Measurements from ENCODE around the gene KIF26B.

The KIF26B gene

GRCh38 chr1:245207801-245208200 is 53.0 kb downstream of the KIF26B start:
- no peak for DNase-seq (ENCODE audit: low read depth in 2 of 2)

GRCh38 chr1:245209658-245210435 is 55.1 kb downstream of the KIF26B start:
- no peak for DNase-seq (ENCODE audit: low read depth in 2 of 2)

DNA sequence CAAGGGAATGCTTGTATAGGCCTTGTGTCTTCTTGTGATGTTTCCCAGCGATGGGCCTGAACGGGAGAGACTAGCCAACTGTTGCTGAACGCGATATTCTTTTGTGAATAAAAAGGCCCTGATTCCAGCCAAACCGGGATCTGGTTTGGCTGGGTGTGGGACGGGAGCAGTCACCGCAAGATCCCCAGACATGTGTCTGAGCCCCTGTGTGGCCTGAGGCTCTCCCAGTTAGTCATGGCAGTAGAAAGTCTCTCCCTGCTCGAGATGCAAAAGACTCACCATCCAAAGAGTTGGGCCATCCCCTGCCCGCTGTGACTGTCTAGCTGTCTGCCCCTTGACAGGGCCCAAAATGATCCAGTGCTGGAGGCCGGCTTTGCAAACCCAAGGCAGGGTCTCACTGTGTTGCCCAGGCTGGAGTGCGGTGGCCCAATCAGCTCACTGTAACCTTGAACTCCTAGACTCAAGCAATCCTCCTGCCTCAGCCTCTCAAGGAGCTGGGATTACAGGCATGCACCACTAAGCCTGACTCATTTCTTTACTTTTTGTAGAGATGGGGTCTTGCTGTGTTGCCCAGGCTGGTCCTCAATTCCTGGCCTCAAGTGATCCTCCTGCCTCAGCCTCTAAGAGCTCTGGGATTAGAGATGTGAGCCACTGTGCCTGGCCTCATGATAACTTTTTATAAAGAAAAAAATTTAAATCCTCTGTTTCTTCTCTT is 56.4 kb downstream of the KIF26B start:
- DNase-seq (ENCODE audit: low read depth in 2 of 2), result no peak

GRCh38 chr1:245211761-245212160 is 57.0 kb downstream of the KIF26B start:
- no peak for DNase-seq (ENCODE audit: low read depth in 2 of 2)

DNA sequence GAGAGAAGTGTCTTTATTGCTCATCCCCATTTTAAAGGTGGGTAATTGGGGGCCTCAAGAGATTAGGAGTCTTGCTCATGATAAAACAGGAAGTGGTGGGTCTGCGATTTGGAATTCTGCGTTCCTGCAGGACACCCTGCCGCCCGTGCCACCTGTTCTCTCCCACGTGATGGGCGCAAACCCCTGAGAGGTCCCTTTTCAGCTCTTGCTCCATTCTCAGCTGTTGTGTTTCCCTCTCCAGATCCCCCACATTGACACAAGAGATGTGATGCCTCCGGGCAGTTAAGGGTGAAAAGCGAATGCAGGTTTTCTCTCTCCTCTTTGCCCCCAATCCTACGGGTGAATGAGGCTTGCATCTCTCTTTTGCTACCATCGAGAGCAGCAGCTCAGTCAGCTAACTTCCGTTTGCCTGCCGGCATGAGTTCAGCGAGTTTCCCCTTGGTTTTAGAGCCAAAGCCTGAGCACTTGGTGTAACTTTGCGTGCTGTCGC is 57.5 kb downstream of the KIF26B start:
- DNase-seq (ENCODE audit: low read depth in 2 of 2), result no peak

DNA sequence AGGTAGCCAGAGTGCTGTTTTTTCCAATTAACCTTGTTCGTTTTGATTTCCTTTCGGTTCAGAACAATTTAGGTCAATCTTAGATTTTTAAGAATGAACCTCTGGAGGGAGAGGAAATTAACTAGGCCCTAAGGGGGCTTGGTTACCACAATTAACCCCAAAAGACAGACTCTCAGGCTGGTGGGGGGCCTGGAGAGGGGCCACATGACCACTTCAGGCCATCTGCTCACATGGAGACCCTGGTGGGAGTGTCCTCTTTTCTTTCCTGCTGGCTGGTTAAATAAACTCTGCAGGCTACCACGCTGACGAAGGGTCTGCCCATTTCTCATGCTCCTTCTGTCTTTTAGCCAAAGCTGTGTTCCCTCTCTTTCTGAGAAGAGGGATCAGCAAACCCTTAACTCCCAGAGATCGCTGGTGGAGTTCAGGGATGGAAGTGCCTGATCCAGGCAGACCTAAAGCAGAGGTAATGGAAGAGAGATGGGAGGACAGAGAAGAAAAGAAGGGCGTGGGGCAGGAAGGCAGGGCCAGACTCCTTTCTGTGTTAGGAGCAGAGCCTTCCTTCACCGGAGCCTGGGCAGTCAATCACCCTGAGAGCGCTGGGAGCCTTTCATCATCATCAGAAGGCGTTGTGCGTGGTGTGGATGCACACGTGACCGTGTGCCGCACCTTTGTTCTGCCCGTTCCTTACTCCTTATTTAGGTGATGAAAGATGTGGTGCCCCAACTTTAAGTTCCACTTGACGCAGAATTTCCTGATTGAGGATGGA is 58.5 kb downstream of the KIF26B start:
- DNase-seq (ENCODE audit: low read depth in 2 of 2), result no peak

GRCh38 chr1:245215071-245215470 is 60.3 kb downstream of the KIF26B start:
- no peak for DNase-seq (ENCODE audit: low read depth in 2 of 2)

GRCh38 chr1:245216366-245217115 is 61.8 kb downstream of the KIF26B start:
- DNase-seq (ENCODE audit: low read depth in 2 of 2), result no peak

DNA sequence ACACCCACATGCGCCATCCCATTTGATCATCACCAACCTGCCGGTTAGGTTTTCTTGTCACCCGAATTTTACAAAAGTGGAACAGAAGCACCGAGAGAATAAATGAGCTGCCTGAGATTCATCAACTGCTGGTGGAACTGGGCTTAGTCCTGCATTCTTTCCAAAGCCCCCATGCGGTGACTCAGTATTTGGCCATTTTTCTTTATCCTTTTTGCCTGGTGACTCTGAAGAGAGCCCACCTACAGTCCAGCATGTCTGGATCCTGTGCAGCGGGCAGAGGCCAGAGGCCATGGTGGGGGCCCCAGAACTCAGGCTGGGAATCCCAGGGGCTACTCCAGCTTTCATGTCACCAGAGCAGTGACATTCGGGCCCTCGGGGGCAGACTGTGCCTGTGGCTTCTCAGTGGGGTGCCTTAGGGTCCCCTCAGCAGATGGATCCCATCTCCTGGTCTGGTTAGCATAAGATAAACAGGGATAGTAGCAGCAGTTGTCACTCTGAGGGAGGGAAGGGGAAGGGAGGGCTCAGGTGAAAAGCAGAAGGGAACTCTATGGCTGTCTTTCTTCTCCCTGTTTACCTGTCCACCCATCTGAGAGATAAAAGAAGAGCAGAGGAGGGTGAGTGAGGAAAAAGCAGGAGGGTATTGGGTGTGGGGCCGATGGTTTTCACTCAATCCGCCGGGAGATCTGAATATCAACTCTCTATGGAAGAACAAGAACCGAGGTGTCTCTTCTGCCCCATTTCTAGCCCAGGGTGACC is 63.2 kb downstream of the KIF26B start:
- DNase-seq (ENCODE audit: low read depth in 2 of 2), result no peak

- no peak for DNase-seq (ENCODE audit: low read depth in 2 of 2)
These were observed 65.7 kb downstream of the KIF26B start for GRCh38 chr1:245220381-245220985.

- DNase-seq (ENCODE audit: low read depth in 2 of 2), result no peak
These were observed 67.0 kb downstream of the KIF26B start for GRCh38 chr1:245221805-245222204.

DNA sequence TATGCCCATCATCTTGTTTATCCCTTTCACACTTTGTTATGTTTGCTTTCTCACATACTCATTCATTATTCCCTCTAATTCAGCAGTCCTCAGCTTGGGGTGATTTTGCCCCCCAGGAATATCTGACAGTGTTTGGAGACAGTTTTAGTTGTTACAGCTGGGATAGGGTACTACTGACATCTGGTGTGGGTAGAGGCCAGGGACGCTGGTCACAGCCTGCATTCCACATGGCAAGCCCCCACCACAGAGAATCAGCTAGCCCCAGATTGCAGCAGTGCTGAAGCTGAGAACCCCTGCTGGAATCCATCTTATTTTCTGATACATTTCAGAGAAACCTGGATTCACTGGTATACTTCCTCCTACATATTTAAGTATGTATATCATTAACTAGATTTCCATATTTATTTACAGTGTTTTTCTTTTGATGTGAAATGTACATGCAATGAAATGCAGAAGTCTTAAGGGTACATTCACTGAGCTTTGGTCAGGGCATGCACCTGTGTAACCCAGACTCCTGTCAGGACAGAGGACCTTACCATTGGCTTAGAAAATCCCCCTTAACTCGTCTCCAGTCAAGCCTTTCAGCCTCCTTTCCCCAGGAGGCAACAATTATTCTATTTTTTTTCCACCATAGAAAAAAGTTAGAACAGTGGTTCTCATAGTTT is 68.3 kb downstream of the KIF26B start:
- no peak for DNase-seq (ENCODE audit: low read depth in 2 of 2)

DNA sequence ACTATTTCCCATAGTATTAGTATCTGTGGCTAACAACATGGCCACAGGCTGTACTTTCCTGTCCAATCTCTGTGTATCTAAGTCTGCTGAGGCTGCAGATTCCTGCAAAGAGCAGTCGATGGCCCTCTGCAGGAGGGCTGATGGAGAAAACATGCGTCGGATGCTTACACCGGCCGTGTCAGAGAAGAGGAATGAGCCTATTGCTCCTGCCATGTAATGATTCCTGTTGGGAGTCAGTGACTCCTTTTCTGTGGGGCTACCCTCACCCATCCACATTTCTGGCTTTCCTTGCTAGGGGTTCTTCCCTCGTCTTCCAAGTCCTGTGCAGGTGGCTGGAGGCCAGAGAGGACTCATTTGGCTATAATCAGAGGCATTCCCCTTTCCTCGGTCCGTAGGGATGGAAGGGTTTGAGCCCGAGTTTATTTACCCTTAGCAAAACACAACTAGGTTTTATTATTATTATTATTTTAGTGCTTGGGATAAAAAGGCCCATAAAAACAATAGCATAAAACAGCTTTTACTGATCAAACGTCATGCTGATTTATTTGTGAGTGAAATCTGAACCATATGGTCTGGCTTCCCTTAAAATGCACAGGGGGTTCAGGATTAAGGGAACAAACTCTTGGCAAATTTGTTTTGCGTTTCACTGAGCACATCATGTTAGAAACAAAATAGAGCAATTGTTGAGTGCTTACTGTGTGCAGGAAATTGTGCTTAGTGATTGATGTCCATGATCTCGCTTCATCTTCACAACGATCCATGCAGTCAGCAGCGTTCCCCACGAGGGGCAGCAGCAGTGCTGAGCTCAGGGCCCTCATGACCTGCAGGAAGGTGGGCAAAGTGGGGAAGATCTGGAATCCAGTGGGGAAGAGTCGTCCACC is 70.8 kb downstream of the KIF26B start:
- no peak for DNase-seq (ENCODE audit: low read depth in 2 of 2)

DNA sequence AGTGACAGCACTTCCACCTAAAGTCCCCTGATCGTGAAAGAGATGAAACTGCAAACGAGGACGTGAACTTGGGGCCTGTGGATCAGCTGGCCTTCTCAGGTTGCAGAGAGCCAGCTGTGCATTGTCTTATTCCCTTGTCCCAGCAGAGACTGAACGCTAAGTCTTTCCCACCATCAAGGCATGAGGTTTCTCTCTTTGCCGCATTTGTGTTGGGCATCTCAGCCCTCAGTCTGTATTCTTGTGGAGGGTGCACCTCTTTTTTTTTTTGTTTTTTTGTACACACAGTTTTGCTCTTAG is 71.4 kb downstream of the KIF26B start:
- DNase-seq (ENCODE audit: low read depth in 2 of 2), result no peak

DNA sequence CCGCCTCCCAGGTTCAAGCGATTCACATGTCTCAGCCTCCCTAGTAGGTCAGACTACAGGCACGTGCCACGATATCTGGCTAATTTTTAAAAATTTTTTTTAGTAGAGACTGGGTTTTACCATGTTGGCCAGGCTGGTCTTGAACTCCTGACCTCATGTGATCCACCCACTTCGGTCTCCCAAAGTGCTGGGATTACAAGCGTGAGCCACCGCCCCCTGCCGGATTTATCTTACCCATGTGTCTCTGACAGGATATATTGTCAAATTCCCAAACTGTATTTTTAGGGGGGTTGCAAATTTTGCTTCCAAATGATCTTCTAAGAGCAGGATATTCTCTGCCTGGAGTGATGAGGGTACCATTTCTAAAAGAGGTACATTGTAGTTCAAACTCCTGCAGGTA is 74.3 kb downstream of the KIF26B start:
- DNase-seq (ENCODE audit: low read depth in 2 of 2), result no peak

- DNase-seq (ENCODE audit: low read depth in 2 of 2), result no peak
These were observed 78.1 kb downstream of the KIF26B start for GRCh38 chr1:245232931-245233330.

DNA sequence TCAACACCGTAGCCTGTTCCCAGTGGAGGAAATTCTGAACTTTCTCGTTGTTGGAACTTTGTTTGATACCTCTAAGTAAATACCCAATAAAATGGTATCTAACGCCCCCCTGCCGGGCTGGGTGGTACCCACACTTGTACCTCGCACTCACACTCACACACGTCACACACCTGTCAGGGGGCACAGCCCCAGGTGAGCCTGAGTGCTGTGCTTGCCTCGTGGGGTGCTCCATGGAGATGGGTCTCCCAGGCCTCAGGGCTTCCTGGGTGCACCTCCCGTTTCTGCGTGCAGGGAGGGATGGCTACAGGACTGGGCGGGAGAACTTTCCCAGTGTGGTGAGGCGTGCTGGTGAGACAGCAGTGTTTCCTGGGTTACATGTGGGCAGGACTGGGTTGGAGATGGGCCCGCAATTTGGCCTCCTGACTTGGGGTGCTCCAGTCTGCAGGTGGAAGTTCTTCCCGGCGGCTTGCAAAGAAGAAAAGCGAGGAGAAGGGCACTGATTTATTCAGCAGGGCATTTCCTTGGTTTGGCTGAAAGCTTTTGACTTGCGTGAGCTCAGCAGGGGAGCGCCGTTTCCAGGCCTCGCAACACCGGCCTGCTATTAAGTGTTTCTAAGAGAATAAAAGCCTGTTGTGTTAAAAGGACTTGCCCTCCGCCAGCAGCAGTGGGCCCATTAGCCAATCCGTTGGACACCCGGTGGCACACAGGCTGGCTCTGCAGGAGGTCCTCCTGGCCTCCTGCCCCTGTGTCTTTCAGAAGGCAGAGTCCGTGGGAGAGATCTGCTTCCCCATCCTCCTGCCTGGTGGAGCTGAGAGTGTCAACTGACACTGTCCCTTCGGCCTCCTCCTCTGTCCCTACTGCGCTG is 79.7 kb downstream of the KIF26B start:
- DNase-seq (ENCODE audit: low read depth in 2 of 2), result no peak

DNA sequence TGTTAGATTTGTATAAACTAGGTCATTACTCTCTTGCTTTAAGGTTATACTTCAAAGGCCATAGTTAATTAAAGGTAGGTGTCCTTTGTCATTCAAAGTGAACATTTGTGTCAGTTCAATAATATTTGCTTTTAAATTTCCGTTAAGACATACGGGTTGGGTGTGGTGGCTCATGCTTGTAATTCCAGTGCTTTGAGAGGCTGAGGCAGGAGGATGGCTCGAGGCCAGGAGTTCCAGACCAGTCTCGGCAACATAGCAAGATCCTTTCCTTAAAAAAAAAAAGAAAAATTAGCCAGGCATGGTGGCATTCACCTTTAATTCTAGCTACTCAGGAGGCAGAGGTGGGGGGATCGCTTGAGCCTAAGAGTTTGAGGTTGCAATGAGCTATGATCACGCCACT is 80.4 kb downstream of the KIF26B start:
- DNase-seq (ENCODE audit: low read depth in 2 of 2), result no peak
